Measurements from ENCODE around the gene UBC. TPM values are rescaled to one million over a fixed set of nuclear protein-coding genes. Genes with fewer than 3 reads are reported as not detected.

The UBC gene
- total and polyA plus RNA-seq, 9 of the 15 experiments (the other 6 are each of a cell fraction or from before 2014, with no cell fraction given): 533 to 1,153 (median 813) TPM

DNA sequence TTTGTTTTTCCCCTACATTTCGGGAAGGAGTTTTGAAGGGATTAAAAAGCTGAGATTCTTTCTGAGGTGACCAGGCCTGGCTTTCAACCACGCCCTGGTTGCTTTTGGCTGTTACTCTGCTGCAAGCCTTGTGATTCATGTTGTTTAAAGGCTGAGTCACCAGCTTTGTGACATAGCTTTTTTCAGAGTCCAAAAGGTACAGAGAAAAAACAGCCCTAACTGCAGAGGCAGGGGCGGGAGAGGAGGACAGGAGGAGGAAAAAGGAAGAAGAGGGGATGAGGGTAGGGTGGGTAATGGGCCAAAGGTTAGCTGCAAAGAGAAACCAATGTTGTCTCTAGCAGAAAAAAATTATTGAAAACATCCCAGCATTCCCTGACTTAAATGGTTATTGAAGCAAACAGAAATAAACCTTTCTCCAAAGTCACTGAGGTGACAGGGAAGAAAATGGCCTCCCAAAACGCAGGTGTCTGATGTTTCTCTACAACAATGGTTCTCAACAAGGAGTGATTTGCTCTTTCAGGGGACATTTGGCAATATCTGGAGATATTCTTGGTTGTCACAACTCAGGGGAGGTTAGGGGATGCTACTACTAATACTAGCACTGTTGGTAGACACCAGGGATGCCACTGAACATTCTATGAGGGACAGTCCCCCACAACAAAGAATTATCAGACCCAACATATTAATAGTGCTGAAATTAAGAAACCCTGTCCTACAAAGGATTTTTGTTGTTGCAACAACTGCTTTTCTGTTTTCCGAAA is 2.1 kb upstream of the UBC start (continued):
- TF ChIP-seq NEUROD1 (IDR thresholded peaks at IDR 0.05; ENCODE audit: borderline replicate concordance, low read depth, low read length, partially characterized antibody) (no peak), ZNF79 (CRISPR knock-in tag; IDR thresholded peaks at IDR 0.05; ENCODE audit: low read depth) (no peak), MCM7 (IDR thresholded peaks at IDR 0.05) (no peak), MEF2A (IDR thresholded peaks at IDR 0.05; ENCODE audit: control insufficient read depth, low read depth, low read length) (no peak), ETS2 (tag; IDR thresholded peaks at IDR 0.05; ENCODE audit: borderline replicate concordance, poor library complexity, severe bottlenecking) (no peak), NCOR1 (IDR thresholded peaks at IDR 0.05) (no peak), ZNF589 (CRISPR knock-in tag; IDR thresholded peaks at IDR 0.05; ENCODE audit: low read depth) (no peak; the same call in 1 of the 2 replicates), C11orf30 (IDR thresholded peaks at IDR 0.05; ENCODE audit: low read depth) (no peak), LCOR (CRISPR knock-in tag; IDR thresholded peaks at IDR 0.05) (no peak), POLR2G (IDR thresholded peaks at IDR 0.05; ENCODE audit: low read depth, low read length) (no peak), NELFE (IDR thresholded peaks at IDR 0.05; ENCODE audit: insufficient read depth, insufficient read length) (no peak), ZNF668 (CRISPR knock-in tag; IDR thresholded peaks at IDR 0.05) (no peak), ARID2 (IDR thresholded peaks at IDR 0.05) (no peak), ZNF583 (CRISPR knock-in tag; IDR thresholded peaks at IDR 0.05) (no peak), TSC22D4 (tag; IDR thresholded peaks at IDR 0.05) (no peak), ZNF143 (CRISPR knock-in tag; IDR thresholded peaks at IDR 0.05) (no peak), ZNF830 (CRISPR knock-in tag; IDR thresholded peaks at IDR 0.05) (no peak), SIN3A (IDR thresholded peaks at IDR 0.05; ENCODE audit: borderline replicate concordance in 2 of 2, control insufficient read depth in 1 of 2, low read depth in 2 of 2, low read length in 2 of 2) (no peak; a peak in 1 of 4 replicates), SUPT5H (IDR thresholded peaks at IDR 0.05) (peak; percentile 48; the same call in 1 of the 2 replicates), YY1 (IDR thresholded peaks at IDR 0.05; ENCODE audit: borderline replicate concordance in 1 of 3, control insufficient read depth in 1 of 3, extremely low read depth in 1 of 3, insufficient read depth in 3 of 3, insufficient read length in 1 of 3, insufficient replicate concordance in 2 of 3, low read depth in 1 of 3, low read length in 2 of 3) (peak in 1 of 3 experiments; percentile 57), HSF4 (CRISPR knock-in tag; IDR thresholded peaks at IDR 0.05; ENCODE audit: borderline replicate concordance) (no peak), NR2C1 (IDR thresholded peaks at IDR 0.05) (no peak), NR2C1 (tag; IDR thresholded peaks at IDR 0.05) (no peak), NFE2 (IDR thresholded peaks at IDR 0.05; ENCODE audit: low read depth) (peak; percentile 95), NBN (IDR thresholded peaks at IDR 0.05; ENCODE audit: low read depth) (peak; percentile 69), TAF9B (IDR thresholded peaks at IDR 0.05; ENCODE audit: partially characterized antibody) (no peak), ZNF644 (tag; IDR thresholded peaks at IDR 0.05; ENCODE audit: low read depth) (no peak)
- TF ChIP-seq, protein P1, sequence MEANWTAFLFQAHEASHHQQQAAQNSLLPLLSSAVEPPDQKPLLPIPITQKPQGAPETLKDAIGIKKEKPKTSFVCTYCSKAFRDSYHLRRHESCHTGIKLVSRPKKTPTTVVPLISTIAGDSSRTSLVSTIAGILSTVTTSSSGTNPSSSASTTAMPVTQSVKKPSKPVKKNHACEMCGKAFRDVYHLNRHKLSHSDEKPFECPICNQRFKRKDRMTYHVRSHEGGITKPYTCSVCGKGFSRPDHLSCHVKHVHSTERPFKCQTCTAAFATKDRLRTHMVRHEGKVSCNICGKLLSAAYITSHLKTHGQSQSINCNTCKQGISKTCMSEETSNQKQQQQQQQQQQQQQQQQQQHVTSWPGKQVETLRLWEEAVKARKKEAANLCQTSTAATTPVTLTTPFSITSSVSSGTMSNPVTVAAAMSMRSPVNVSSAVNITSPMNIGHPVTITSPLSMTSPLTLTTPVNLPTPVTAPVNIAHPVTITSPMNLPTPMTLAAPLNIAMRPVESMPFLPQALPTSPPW (CRISPR knock-in tag; IDR thresholded peaks at IDR 0.05): no peak; the same call in 1 of the 2 replicates
- TF ChIP-seq, protein P2, sequence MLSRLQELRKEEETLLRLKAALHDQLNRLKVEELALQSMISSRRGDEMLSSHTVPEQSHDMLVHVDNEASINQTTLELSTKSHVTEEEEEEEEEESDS (CRISPR knock-in tag; IDR thresholded peaks at IDR 0.05): no peak

Measured in K562 (cell line).